Common myeloid progenitor, CD34-positive (primary cell): ENCODE results near the gene SRP9.
"Not testable (repeated sequence)": the region's sequence is repeated elsewhere in the genome, so short reads cannot be mapped to it uniquely, and the experiment has no call there.

Source experiments
- CTCF ChIA-PET: fragments of 350-600 bp; sonication (Branson Sonifier 250); formaldehyde crosslinking; loops from one replicate; lab custom pipeline; 2021; ENCODE audit warnings: antibody characterized with exemption; lab: Charles Lee
- POLR2A ChIA-PET: fragments of 350-600 bp; sonication (Branson Sonifier 250); formaldehyde crosslinking; loops from one replicate; lab custom pipeline; 2021; ENCODE audit warnings: antibody characterized with exemption; lab: Charles Lee
- DNase-seq, 3 donors: peaks; one replicate each; pipeline versions ENCODE4 v3.0.0 to v3.0.0-alpha.2; 2013
- H3K27ac ChIP-seq, 2 experiments: 1 replicate in 1 of 2; 2 replicates in 1 of 2; pipeline ENCODE4 v1.7.0; 2013; ENCODE audit warnings: inconsistent platforms in 2 of 2, low read length in 2 of 2, mild to moderate bottlenecking in 2 of 2, low read depth in 1 of 2, moderate library complexity in 1 of 2; ENCODE audit not compliant: severe bottlenecking in 2 of 2, insufficient read depth in 1 of 2, poor library complexity in 1 of 2
- H3K27me3 ChIP-seq, 5 experiments: replicated peaks in 2 of 5; 1 replicate in 3 of 5; 2 replicates in 2 of 5; pipeline versions ENCODE4 v1.6.1 to v1.7.0; 2013; ENCODE audit warnings: low read length in 4 of 5, mild to moderate bottlenecking in 2 of 5, moderate library complexity in 2 of 5, inconsistent platforms in 1 of 5; ENCODE audit not compliant: insufficient read depth in 5 of 5, control insufficient read depth in 4 of 5
- H3K36me3 ChIP-seq, 4 experiments: 1 replicate in 2 of 4; 2 replicates in 2 of 4; pipeline versions ENCODE4 v1.6.1 to v1.7.0; 2013; ENCODE audit warnings: low read length in 3 of 4, control low read depth in 1 of 4, mild to moderate bottlenecking in 1 of 4; ENCODE audit not compliant: control insufficient read depth in 4 of 4, insufficient read depth in 4 of 4
- H3K4me1 ChIP-seq, 4 experiments: 1 replicate in 3 of 4; 2 replicates in 1 of 4; pipeline versions ENCODE4 v1.6.1 to v1.7.1; 2013; ENCODE audit warnings: low read length in 3 of 4, mild to moderate bottlenecking in 3 of 4, control low read depth in 1 of 4, inconsistent platforms in 1 of 4, moderate library complexity in 1 of 4; ENCODE audit not compliant: control insufficient read depth in 4 of 4, insufficient read depth in 4 of 4; ENCODE audit errors: control extremely low read depth in 1 of 4
- H3K4me3 ChIP-seq, 7 experiments: 1 replicate in 4 of 7; 2 replicates in 3 of 7; pipeline versions ENCODE4 v1.5.1 to v1.7.0; 2013; ENCODE audit warnings: mild to moderate bottlenecking in 7 of 7, low read length in 6 of 7, moderate library complexity in 6 of 7, inconsistent platforms in 2 of 7, low read depth in 2 of 7, control low read depth in 1 of 7; ENCODE audit not compliant: insufficient read depth in 4 of 7, control insufficient read depth in 1 of 7; ENCODE audit errors: extremely low read depth in 1 of 7
- H3K9me3 ChIP-seq, 5 experiments: 1 replicate in 4 of 5; 2 replicates in 1 of 5; pipeline versions ENCODE4 v1.6.1 to v1.7.1; 2013; ENCODE audit warnings: low read length in 4 of 5, mild to moderate bottlenecking in 2 of 5, inconsistent platforms in 1 of 5, low read depth in 1 of 5, moderate library complexity in 1 of 5; ENCODE audit not compliant: control insufficient read depth in 4 of 5, insufficient read depth in 2 of 5; ENCODE audit errors: control extremely low read depth in 1 of 5
- WGBS: methylation state at CpG from one replicate; pipeline ENCODE4 v1.1.5; 2013; ENCODE audit not compliant: insufficient coverage; 5-methylcytosine and 5-hydroxymethylcytosine counted together

The SRP9 gene

GRCh38 chr1:225755671-225756319, 21.8 kb upstream of the SRP9 start:
- Histone ChIP-seq H3K9me3 (no peaks in the 10 kb centered on the region), H3K4me1 (peaks cover 0 to 10% (median 3%) of the 10 kb centered on the region in 4 experiments), H3K27me3 (no peaks in the 10 kb centered on the region), H3K36me3 (no peaks in the 10 kb centered on the region), H3K4me3 (no peak overlapping the region), H3K27ac (no peak overlapping the region)
- ChIA-PET CTCF (no interaction called here), POLR2A (no interaction called here)
- WGBS: 88% methylated on average over 8 of the region's 9 CpGs
- DNase-seq: no peak

GRCh38 chr1:225757927-225758656, 19.5 kb upstream of the SRP9 start:
- Histone ChIP-seq H3K27me3 (no peaks in the 10 kb centered on the region), H3K4me3 (no peak overlapping the region), H3K36me3 (no peaks in the 10 kb centered on the region), H3K4me1 (peaks cover 0 to 10% (median 3%) of the 10 kb centered on the region in 4 experiments), H3K27ac (no peak overlapping the region), H3K9me3 (no peaks in the 10 kb centered on the region)
- WGBS: 98% methylated on average over 10 of the region's 10 CpGs
- CTCF ChIA-PET: interaction anchor here (1.0 kb wide), 2 partner anchors 13 to 48 kb away, joined by 3 read pairs; no protein-coding TSS in a partner anchor
- DNase-seq: no peak
- POLR2A ChIA-PET: no interaction called here

GRCh38 chr1:225759972-225760371, 17.7 kb upstream of the SRP9 start:
- H3K4me3 ChIP-seq, DNase-seq, H3K9me3 ChIP-seq, H3K27ac ChIP-seq, H3K27me3 ChIP-seq, POLR2A ChIA-PET, H3K36me3 ChIP-seq, H3K4me1 ChIP-seq: not testable (repeated sequence)
- CTCF ChIA-PET: interaction anchor here (0.9 kb wide), 1 partner anchor 12 kb away, joined by 4 read pairs; no protein-coding TSS in a partner anchor
- 100% methylated on average over 3 of the region's 5 CpGs for WGBS

- no peaks in the 10 kb centered on the region for H3K9me3 ChIP-seq
- H3K4me1 ChIP-seq: peaks cover 0 to 3% (median 1%) of the 10 kb centered on the region in 4 experiments
- no peaks in the 10 kb centered on the region for H3K36me3 ChIP-seq
- no peak for DNase-seq
- no peaks in the 10 kb centered on the region for H3K27me3 ChIP-seq
- ChIA-PET CTCF (interaction anchor here (0.9 kb wide), 1 partner anchor 12 kb away, joined by 4 read pairs; no protein-coding TSS in a partner anchor), POLR2A (no interaction called here)
- 98% methylated on average over 4 of the region's 6 CpGs for WGBS
- no peak overlapping the region for H3K27ac ChIP-seq
- H3K4me3 ChIP-seq: no peak overlapping the region
Measured at GRCh38 chr1:225760531-225760930, 17.1 kb upstream of the SRP9 start.

- H3K4me3 ChIP-seq, CTCF ChIA-PET, DNase-seq, H3K4me1 ChIP-seq, H3K9me3 ChIP-seq, H3K36me3 ChIP-seq, H3K27me3 ChIP-seq, H3K27ac ChIP-seq, POLR2A ChIA-PET: not testable (repeated sequence)
- 98% methylated on average over 5 of the region's 6 CpGs for WGBS
Measured at GRCh38 chr1:225761395-225761794, 16.2 kb upstream of the SRP9 start.

- no peak for DNase-seq
- no peaks in the 10 kb centered on the region for H3K27me3 ChIP-seq
- no peaks in the 10 kb centered on the region for H3K36me3 ChIP-seq
- WGBS: 100% methylated on average over 3 of the region's 5 CpGs
- POLR2A ChIA-PET: no interaction called here
- H3K4me3 ChIP-seq: no peak overlapping the region
- peaks cover 0 to 2% (median 0%) of the 10 kb centered on the region in 4 experiments for H3K4me1 ChIP-seq
- no peak overlapping the region for H3K27ac ChIP-seq
- H3K9me3 ChIP-seq: no peaks in the 10 kb centered on the region
- CTCF ChIA-PET: interaction anchor here (0.9 kb wide), 1 partner anchor 12 kb away, joined by 3 read pairs; no protein-coding TSS in a partner anchor
Measured at GRCh38 chr1:225762002-225762441, 15.6 kb upstream of the SRP9 start.

- WGBS: 100% methylated on average over 3 of the region's 5 CpGs
- no peak for DNase-seq
- Histone ChIP-seq H3K27ac (no peak overlapping the region), H3K9me3 (no peaks in the 10 kb centered on the region), H3K4me3 (no peak overlapping the region), H3K36me3 (no peaks in the 10 kb centered on the region), H3K27me3 (no peaks in the 10 kb centered on the region), H3K4me1 (peaks cover 0 to 2% (median 0%) of the 10 kb centered on the region in 4 experiments)
- POLR2A ChIA-PET: no interaction called here
- CTCF ChIA-PET: interaction anchor here (0.9 to 1.5 kb wide), 2 partner anchors 9 to 12 kb away, joined by 3 to 4 read pairs; no protein-coding TSS in a partner anchor
Measured at GRCh38 chr1:225762444-225762843, 15.2 kb upstream of the SRP9 start.
